Panc1 (cell line): ENCODE results near the gene TMEM123. TPM values are rescaled to one million over a fixed set of nuclear protein-coding genes. Genes with fewer than 3 reads are reported as not detected.
"Not testable (repeated sequence)": the region's sequence is repeated elsewhere in the genome, so short reads cannot be mapped to it uniquely, and the experiment has no call there.

Experiments used
- ATAC-seq: fragments of 200-7000 bp; cut with Tn5 transposase; 2 replicates; pipeline ENCODE4 v1.9.1; 2020; ENCODE audit warnings: mild to moderate bottlenecking, moderate library complexity
- BruUV-seq: library from RNA; stranded (reverse); fragments of 400-500 nt; replicated peaks from 2 replicates; lab custom pipeline; 2021; lab: Mats Ljungman, UMichigan
- CTCF ChIA-PET: fragments of 300-600 bp; sonication (Branson Sonifier 250); formaldehyde crosslinking; loops from one replicate; lab custom pipeline; 2022; ENCODE audit warnings: antibody characterized with exemption; lab: Charles Lee
- POLR2A ChIA-PET: fragments of 300-600 bp; sonication (Branson Sonifier 250); formaldehyde crosslinking; loops from one replicate; lab custom pipeline; 2022; ENCODE audit warnings: antibody characterized with exemption; lab: Charles Lee
- DNase-seq: peaks from one replicate; pipeline ENCODE4 v3.0.0-alpha.2; 2010; ENCODE audit warnings: low read depth, low spot score
- H3K27ac ChIP-seq: 2 replicates; pipeline ENCODE4 v1.5.1; 2011; ENCODE audit warnings: mild to moderate bottlenecking, low read length, inconsistent platforms
- H3K27me3 ChIP-seq: fragments of 200-500 bp; sonication (Bioruptor generic); 2 replicates; pipeline ENCODE4 v1.6.0; 2014; ENCODE audit warnings: low read length, inconsistent platforms; ENCODE audit not compliant: control insufficient read depth, insufficient read depth
- H3K36me3 ChIP-seq: fragments of 200-500 bp; sonication (Bioruptor generic); 2 replicates; pipeline ENCODE4 v1.5.1; 2014; ENCODE audit warnings: inconsistent platforms, mild to moderate bottlenecking, low read length, moderate library complexity; ENCODE audit not compliant: control insufficient read depth, insufficient read depth
- H3K4me1 ChIP-seq: 2 replicates; pipeline ENCODE4 v1.5.1; 2011; ENCODE audit warnings: inconsistent platforms, mild to moderate bottlenecking, low read length, moderate library complexity; ENCODE audit not compliant: control insufficient read depth, insufficient read depth
- H3K4me3 ChIP-seq, 2 experiments: 2 replicates each; pipeline ENCODE4 v1.5.1; 2011 to 2012; ENCODE audit warnings: low read depth in 2 of 2, low read length in 2 of 2, mild to moderate bottlenecking in 2 of 2, inconsistent platforms in 1 of 2, moderate library complexity in 1 of 2
- H3K9me3 ChIP-seq: fragments of 200-500 bp; sonication (Bioruptor generic); 2 replicates; pipeline ENCODE4 v1.5.1; 2014; ENCODE audit warnings: low read depth, mild to moderate bottlenecking, inconsistent platforms, low read length, moderate library complexity; ENCODE audit not compliant: control insufficient read depth, insufficient read depth
- CTCF ChIP-seq: fragments of 450-650 bp; IDR thresholded peaks from 2 replicates; pipeline ENCODE4 v1.5.1; 2017; ENCODE audit warnings: mild to moderate bottlenecking
- POLR2AphosphoS5 ChIP-seq: IDR thresholded peaks from 2 replicates; pipeline ENCODE4 v1.6.1; 2012; ENCODE audit warnings: mild to moderate bottlenecking, low read depth, low read length, moderate library complexity
- REST ChIP-seq, 2 experiments: IDR thresholded peaks; 2 replicates each; pipeline ENCODE4 v1.6.1; 2011 to 2012; ENCODE audit warnings: low read depth in 2 of 2, control low read depth in 1 of 2, low read length in 1 of 2, mild to moderate bottlenecking in 1 of 2, moderate library complexity in 1 of 2; ENCODE audit not compliant: insufficient read depth in 1 of 2
- SIN3A ChIP-seq: IDR thresholded peaks from 2 replicates; pipeline ENCODE4 v1.6.1; 2012; ENCODE audit warnings: low read depth, mild to moderate bottlenecking, low read length, moderate library complexity, borderline replicate concordance; ENCODE audit not compliant: insufficient read depth
- TCF7L2 ChIP-seq: IDR thresholded peaks from 2 replicates; pipeline ENCODE4 v1.6.1; 2011; ENCODE audit warnings: mild to moderate bottlenecking, low read depth, low read length, inconsistent platforms
- in situ Hi-C: cut with HindIII; loops from 2 replicates; pipeline ENCODE4 v1.10.0; 2016; ENCODE audit warnings: low sequenced_read_pairs, low pct_unique_long_range_greater_than_20kb
- intact Hi-C: fragments of 100-400 bp; cut with micrococcal nuclease; formaldehyde crosslinking; loops from one replicate; pipeline ENCODE4 v1.10.0; 2022; ENCODE audit not compliant: unreplicated experiment
- total RNA-seq: library from RNA; stranded (reverse); gene quantifications from one replicate; pipeline ENCODE4 v1.2.1, GENCODE V29; 2021; ENCODE audit not compliant: unreplicated experiment

TMEM123 gene
- total RNA-seq, 1 experiment from 2014 or later: 383 TPM

- DNase-seq (no peak), ATAC-seq (no peak)
- intact Hi-C loops (no loop called here), in situ Hi-C loops (no loop called here)
- TF ChIP-seq TCF7L2 (no peak), POLR2AphosphoS5 (no peak), SIN3A (no peak), CTCF (no peak)
- Histone ChIP-seq H3K27ac (no peak overlapping the region), H3K27me3 (no peaks in the 10 kb centered on the region), H3K9me3 (no peaks in the 10 kb centered on the region), H3K4me3 (no peak overlapping the region), H3K36me3 (peaks cover 50% of the 10 kb centered on the region), H3K4me1 (peaks cover 6% of the 10 kb centered on the region; the same call in 1 of the 2 replicates)
- ChIA-PET POLR2A (no interaction called here), CTCF (no interaction called here)
- BruUV-seq: no TSS peak
Observed at GRCh38 chr11:102378818-102379217, 73.7 kb downstream of the TMEM123 start.

- Histone ChIP-seq H3K9me3 (no peaks in the 10 kb centered on the region), H3K4me3 (no peak overlapping the region), H3K4me1 (peaks cover 6% of the 10 kb centered on the region; the same call in 1 of the 2 replicates), H3K27ac (no peak overlapping the region), H3K36me3 (peaks cover 44% of the 10 kb centered on the region), H3K27me3 (no peaks in the 10 kb centered on the region)
- CTCF ChIA-PET: no interaction called here
- no peak for TF ChIP-seq TCF7L2
- DNase-seq (no peak), ATAC-seq (no peak)
- intact Hi-C loops: no loop called here
- in situ Hi-C loops: no loop called here
- POLR2A ChIA-PET: no interaction called here
- BruUV-seq: TSS peak; percentile 28
Observed at GRCh38 chr11:102377891-102378290, 74.7 kb downstream of the TMEM123 start.

- Histone ChIP-seq H3K4me1 (peaks cover 6% of the 10 kb centered on the region; the same call in 1 of the 2 replicates), H3K27ac (0 out of 2 replicates have a peak overlapping the region, but pooled peaks have one; percentile 29), H3K27me3 (no peaks in the 10 kb centered on the region), H3K36me3 (peaks cover 42% of the 10 kb centered on the region), H3K4me3 (no peak overlapping the region), H3K9me3 (no peaks in the 10 kb centered on the region)
- intact Hi-C loops (no loop called here), in situ Hi-C loops (no loop called here)
- TF ChIP-seq CTCF: no peak
- no peak for TF ChIP-seq TCF7L2
- TF ChIP-seq SIN3A: no peak
- no peak for TF ChIP-seq REST (IDR thresholded peaks at IDR 0.05; ENCODE audit: insufficient read depth in 1 of 2, low read depth in 2 of 2, low read length in 1 of 2)
- TF ChIP-seq POLR2AphosphoS5: no peak
- ChIA-PET CTCF (no interaction called here), POLR2A (no interaction called here)
- BruUV-seq: no TSS peak
- ATAC-seq (peak; percentile 52; the same call in 1 of the 2 replicates), DNase-seq (no peak)
Observed at GRCh38 chr11:102375720-102376399, 76.7 kb downstream of the TMEM123 start.

GRCh38 chr11:102374633-102375424, 77.7 kb downstream of the TMEM123 start:
- POLR2A ChIA-PET, H3K27me3 ChIP-seq, BruUV-seq: not testable (repeated sequence)

More at GRCh38 chr11:102374633-102375424, 77.7 kb downstream of the TMEM123 start:
- H3K4me1 ChIP-seq, CTCF ChIA-PET, H3K9me3 ChIP-seq, H3K27ac ChIP-seq, DNase-seq, intact Hi-C loops, H3K4me3 ChIP-seq, in situ Hi-C loops: not testable (repeated sequence)
- ATAC-seq: peak; percentile 68; the same call in 1 of the 2 replicates
- H3K36me3 ChIP-seq: peaks cover 37% of the 10 kb centered on the region
